ENCODE data around the gene BSCL2. TPM values are rescaled to one million over a fixed set of nuclear protein-coding genes. Genes with fewer than 3 reads are reported as not detected.

BSCL2 gene
- total and polyA plus RNA-seq, 2 of the 13 experiments (the other 11 are each of a cell fraction or from before 2014, with no cell fraction given), result 19.5 to 21.1 TPM

DNA sequence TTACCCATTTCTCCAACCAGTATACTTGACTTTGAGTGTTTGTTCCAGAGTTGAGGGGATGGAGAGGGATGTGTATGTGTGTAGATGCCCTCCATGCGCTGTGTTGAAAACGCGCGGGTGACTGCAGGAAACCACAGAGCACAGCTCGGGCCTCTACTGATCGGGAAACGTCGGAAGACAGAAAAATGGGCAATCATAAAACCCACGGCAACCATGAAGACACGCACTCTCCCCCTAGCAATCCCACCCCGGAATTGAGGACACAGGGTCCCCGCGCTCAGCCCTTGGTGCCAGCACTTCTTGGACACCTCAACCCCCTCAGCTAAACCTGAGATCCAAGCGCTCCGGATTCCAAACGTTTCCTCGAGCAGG is 36.0 kb downstream of the BSCL2 start (continued):
- TF ChIP-seq ONECUT2 (CRISPR knock-in tag; IDR thresholded peaks at IDR 0.05) (no peak), KIAA2018 (CRISPR knock-in tag; IDR thresholded peaks at IDR 0.05; ENCODE audit: borderline replicate concordance) (no peak), MED13 (CRISPR knock-in tag; IDR thresholded peaks at IDR 0.05) (no peak), ZNF615 (CRISPR knock-in tag; IDR thresholded peaks at IDR 0.05; ENCODE audit: borderline replicate concordance) (no peak), ZNF687 (CRISPR knock-in tag; IDR thresholded peaks at IDR 0.05) (no peak), KDM5A (IDR thresholded peaks at IDR 0.05; ENCODE audit: borderline replicate concordance, low read length) (no peak), TRIM24 (CRISPR knock-in tag; IDR thresholded peaks at IDR 0.05) (no peak), HNF4A (CRISPR knock-in tag; IDR thresholded peaks at IDR 0.05) (no peak), PHF8 (CRISPR knock-in tag; IDR thresholded peaks at IDR 0.05) (no peak), NONO (IDR thresholded peaks at IDR 0.05) (no peak), NONO (CRISPR knock-in tag; conservative IDR thresholded peaks at IDR 0.05) (no peak), SAP130 (CRISPR knock-in tag; IDR thresholded peaks at IDR 0.05; ENCODE audit: low read depth) (no peak)
- TF ChIP-seq, protein P1, sequence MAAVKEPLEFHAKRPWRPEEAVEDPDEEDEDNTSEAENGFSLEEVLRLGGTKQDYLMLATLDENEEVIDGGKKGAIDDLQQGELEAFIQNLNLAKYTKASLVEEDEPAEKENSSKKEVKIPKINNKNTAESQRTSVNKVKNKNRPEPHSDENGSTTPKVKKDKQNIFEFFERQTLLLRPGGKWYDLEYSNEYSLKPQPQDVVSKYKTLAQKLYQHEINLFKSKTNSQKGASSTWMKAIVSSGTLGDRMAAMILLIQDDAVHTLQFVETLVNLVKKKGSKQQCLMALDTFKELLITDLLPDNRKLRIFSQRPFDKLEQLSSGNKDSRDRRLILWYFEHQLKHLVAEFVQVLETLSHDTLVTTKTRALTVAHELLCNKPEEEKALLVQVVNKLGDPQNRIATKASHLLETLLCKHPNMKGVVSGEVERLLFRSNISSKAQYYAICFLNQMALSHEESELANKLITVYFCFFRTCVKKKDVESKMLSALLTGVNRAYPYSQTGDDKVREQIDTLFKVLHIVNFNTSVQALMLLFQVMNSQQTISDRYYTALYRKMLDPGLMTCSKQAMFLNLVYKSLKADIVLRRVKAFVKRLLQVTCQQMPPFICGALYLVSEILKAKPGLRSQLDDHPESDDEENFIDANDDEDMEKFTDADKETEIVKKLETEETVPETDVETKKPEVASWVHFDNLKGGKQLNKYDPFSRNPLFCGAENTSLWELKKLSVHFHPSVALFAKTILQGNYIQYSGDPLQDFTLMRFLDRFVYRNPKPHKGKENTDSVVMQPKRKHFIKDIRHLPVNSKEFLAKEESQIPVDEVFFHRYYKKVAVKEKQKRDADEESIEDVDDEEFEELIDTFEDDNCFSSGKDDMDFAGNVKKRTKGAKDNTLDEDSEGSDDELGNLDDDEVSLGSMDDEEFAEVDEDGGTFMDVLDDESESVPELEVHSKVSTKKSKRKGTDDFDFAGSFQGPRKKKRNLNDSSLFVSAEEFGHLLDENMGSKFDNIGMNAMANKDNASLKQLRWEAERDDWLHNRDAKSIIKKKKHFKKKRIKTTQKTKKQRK (IDR thresholded peaks at IDR 0.05; ENCODE audit: low read length), result no peak
- TF ChIP-seq, protein P2, sequence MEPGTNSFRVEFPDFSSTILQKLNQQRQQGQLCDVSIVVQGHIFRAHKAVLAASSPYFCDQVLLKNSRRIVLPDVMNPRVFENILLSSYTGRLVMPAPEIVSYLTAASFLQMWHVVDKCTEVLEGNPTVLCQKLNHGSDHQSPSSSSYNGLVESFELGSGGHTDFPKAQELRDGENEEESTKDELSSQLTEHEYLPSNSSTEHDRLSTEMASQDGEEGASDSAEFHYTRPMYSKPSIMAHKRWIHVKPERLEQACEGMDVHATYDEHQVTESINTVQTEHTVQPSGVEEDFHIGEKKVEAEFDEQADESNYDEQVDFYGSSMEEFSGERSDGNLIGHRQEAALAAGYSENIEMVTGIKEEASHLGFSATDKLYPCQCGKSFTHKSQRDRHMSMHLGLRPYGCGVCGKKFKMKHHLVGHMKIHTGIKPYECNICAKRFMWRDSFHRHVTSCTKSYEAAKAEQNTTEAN (CRISPR knock-in tag; conservative IDR thresholded peaks at IDR 0.05), result no peak

All from HepG2 (cell line).